T-helper 2 cell treated with Interferon-gamma antibody and Interleukin-4, amounts not matched to agents 100 ng/mL and 5 ng/mL, for 36 hours (primary cell): ENCODE data around the gene PKNOX2. TPM values are rescaled to one million over a fixed set of nuclear protein-coding genes. Genes with fewer than 3 reads are reported as not detected.

Source experiments
- intact Hi-C: fragments of 100-400 bp; cut with micrococcal nuclease; formaldehyde crosslinking; loops from one replicate; pipeline ENCODE4 v1.15.1; 2023
- total RNA-seq: library from RNA; stranded (reverse); gene quantifications from 2 replicates; pipeline ENCODE4 v1.2.3, GENCODE V29; 2022

PKNOX2 gene
- total RNA-seq, 1 donor from 2014 or later: not detected

DNA sequence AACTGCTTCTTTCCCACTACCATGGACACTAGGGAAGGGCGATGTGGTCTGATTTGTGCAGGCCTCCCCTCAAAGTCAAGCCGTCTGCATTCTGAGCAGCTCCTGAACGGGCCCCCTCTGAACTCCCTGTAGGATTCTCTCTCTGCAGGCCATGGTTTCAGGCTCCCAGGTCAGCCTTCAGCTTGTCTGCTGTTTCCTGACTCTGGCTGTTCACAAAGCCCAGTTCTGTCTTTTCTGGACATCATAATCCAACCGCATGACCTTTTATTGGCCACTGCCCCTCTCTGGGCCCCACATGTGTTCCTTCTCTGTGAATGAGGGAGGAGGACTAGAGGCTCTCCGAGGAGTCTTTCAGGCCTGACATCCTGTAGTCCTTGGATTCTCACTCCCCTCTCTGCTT is 170.6 kb downstream of the PKNOX2 start:
- intact Hi-C loops: no loop called here

- intact Hi-C loops: no loop called here
Observed at GRCh38 chr11:125337836-125338834, 173.6 kb downstream of the PKNOX2 start.

GRCh38 chr11:125338886-125339811 is 174.6 kb downstream of the PKNOX2 start:
- intact Hi-C loops: no loop called here

GRCh38 chr11:125341676-125342075 is 177.1 kb downstream of the PKNOX2 start:
- intact Hi-C loops: loop anchor here (10.0 kb wide), 1 partner anchor 533 kb away; no protein-coding TSS in a partner anchor

- intact Hi-C loops: loop anchor here (10.0 kb wide), 1 partner anchor 532 kb away; no protein-coding TSS in a partner anchor
Observed at GRCh38 chr11:125342281-125342930, 177.9 kb downstream of the PKNOX2 start.

DNA sequence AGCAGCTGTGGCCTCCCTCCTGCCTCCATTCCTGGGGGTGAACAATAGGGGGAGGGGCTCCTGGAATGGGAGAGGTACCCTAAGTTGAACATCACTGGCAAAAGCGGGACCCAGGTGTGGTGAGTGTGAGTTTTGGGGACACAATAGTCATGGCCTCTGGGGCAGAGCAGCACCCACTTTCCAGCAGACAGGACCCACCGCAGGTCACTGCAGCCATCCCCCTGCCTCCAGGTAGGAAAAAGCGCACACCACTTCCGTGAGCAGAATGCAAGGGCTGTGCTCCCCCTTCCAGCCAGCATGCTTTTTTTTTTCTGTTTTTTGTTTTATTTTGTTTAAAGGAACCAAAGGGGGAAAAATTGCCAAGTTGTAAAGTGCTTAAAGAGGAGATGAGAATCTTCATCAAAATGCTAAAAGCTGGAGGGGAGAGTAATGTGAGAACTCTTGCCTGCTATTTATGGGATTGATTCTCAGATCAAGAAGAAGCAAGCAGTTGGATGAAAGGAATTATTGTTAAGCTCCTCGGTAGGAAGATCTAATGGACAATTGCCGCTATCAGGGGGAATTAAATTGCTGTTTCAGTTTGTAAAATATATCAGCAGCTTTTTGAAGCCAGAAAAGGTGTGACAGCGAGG is 178.7 kb downstream of the PKNOX2 start:
- intact Hi-C loops: loop anchor here (10.0 kb wide), 1 partner anchor 532 kb away; no protein-coding TSS in a partner anchor

DNA sequence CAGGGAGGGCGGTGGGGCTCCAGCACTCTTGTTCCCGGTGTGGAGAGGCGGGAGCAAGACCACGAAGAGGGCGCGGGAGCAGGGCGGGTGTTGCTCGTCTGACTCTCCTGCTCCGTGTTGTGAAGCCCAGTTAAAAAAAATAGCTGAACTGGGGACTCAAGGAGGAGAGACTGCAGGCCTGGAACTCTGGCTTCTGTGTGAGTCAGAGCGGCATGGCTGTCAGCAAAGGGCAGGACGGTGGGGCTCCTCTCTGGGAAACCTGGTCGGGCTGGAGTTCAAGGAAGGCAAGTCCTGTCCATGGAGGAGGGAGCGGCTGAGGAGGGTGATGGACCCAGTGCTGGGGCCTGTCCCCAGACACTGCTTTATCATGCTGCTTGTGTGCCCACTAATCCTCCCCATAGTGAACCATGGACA is 179.2 kb downstream of the PKNOX2 start:
- intact Hi-C loops: loop anchor here (10.0 kb wide), 1 partner anchor 531 kb away; no protein-coding TSS in a partner anchor

DNA sequence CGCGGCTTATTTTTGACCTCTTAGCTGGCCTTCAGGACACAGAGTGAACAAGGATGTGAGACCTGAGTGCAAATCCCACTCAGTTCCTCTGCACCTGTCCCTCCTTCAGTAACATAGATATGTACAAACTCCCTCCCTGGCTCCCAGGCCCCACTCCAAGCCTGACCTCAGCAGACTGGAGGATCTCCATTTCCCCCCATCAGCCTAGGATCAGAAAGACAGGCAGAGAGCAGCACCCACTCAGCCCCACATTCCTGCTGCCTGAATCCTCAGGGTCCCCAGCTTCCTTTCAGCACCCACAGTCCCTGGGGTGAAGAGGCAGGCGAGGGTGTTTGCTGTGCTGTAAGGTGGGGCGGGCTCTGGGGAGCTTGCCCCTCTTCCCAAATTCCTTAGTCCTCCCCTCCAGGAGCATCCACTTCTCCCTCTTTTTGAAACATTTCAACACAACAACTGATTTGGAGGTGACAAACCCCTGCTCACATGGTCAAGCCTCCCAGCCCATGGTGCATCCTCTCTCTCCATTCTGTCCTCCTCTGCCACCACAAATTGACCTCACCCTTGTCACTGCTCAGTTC is 180.4 kb downstream of the PKNOX2 start:
- intact Hi-C loops: loop anchor here (10.0 kb wide), 1 partner anchor 530 kb away; no protein-coding TSS in a partner anchor

GRCh38 chr11:125345421-125346178 is 181.0 kb downstream of the PKNOX2 start:
- intact Hi-C loops: loop anchor here (10.0 kb wide), 1 partner anchor 529 kb away; no protein-coding TSS in a partner anchor

DNA sequence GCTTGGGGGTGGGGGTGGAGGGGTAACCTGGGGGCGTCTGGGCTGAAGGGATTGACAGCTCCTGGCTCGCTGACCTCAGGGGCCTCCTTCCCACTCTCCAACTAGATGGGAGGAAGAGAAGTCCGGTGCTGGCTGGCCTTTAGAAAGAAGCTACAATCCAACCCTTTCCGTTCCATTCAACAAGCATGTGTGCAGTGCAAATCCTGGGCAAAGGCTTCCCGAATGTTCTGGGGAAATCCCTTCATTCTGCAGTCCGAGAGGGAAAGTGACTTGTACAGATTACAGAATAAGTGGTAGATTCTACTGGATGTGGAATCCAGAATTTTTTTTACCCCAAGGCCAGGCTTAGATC is 181.6 kb downstream of the PKNOX2 start:
- intact Hi-C loops: loop anchor here (10.0 kb wide), 1 partner anchor 529 kb away; no protein-coding TSS in a partner anchor

- intact Hi-C loops: loop anchor here (10.0 kb wide), 1 partner anchor 528 kb away; no protein-coding TSS in a partner anchor
Observed at GRCh38 chr11:125346565-125347260, 182.2 kb downstream of the PKNOX2 start.

GRCh38 chr11:125347261-125347585 is 182.7 kb downstream of the PKNOX2 start:
- intact Hi-C loops: loop anchor here (10.0 kb wide), 1 partner anchor 528 kb away; no protein-coding TSS in a partner anchor

- intact Hi-C loops: loop anchor here (1.0 to 10.0 kb wide), 2 partner anchors 386 to 527 kb away; no protein-coding TSS in a partner anchor
Observed at GRCh38 chr11:125348141-125348651, 183.6 kb downstream of the PKNOX2 start.

DNA sequence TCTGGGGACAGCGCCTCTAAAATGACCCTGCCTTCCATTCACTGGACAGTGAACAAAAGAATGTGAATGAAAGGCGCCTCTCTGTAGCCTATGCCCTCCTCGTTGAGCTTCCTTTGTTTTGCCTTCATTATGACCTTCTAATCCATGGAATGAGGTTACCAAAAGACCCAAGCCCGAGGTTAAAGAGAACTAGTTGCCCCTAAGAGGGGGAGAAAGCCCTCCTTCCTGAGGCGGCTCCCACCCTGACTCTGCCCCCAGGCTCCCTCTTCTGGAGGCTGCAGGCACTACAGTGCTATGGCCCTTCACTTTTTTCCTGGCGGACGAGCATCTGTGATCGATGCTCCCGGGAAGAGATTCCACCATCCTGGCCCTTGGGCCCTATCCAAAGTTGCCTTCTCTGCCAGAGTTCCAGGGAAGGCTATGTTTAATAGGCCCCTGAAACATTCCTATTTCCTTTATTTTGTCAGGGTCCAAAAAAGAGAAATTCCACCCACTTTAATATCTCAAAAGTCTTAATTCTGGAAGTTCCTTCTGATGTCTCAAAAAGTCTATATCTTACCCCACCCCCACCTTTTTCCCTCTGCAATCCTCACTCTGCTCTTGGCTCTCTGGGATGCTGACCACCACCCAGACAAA is 184.2 kb downstream of the PKNOX2 start:
- intact Hi-C loops: loop anchor here (1.0 to 10.0 kb wide), 2 partner anchors 386 to 526 kb away; no protein-coding TSS in a partner anchor

DNA sequence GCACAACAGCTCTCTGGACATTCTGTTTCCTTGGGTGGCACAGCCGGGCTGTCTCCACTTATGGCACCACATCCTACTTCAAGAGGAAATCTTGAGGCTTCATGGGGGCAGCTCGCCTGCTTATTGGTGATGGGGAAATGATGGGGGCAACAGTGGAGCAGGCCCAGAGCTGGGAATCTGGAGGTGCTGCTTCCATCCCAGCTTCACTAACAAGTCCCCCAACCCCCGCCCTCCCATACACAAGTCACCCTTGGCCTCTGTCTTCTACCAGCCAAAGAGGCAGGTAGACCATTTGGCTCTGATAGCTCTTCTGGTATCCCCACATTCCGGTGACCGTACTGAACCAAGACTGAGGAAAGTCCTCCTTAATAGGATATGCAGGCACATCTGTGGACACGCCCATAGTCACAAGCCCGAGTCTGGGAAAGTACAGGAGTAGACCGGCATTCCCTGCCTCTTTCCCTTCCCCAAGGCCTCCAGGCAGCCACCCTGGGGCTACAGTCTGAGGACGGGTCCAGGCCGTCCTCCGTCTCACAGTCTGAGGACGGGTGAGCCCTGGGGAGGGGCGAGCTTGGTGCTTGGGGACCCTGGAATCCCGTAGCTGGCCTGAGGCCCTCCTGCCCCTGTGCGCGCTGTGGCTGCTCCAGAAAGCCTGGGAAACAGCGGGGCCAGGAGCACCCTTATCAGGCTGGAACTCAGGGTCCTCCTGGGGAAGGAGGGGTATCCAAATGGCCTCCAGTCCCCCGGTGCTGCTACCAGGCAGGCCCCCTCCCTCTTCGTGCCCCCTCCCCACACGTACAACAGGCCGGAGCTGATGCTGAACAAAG is 185.9 kb downstream of the PKNOX2 start:
- intact Hi-C loops: loop anchor here (10.0 kb wide), 1 partner anchor 186 kb away; the partner anchor contains the start of gene PKNOX2

DNA sequence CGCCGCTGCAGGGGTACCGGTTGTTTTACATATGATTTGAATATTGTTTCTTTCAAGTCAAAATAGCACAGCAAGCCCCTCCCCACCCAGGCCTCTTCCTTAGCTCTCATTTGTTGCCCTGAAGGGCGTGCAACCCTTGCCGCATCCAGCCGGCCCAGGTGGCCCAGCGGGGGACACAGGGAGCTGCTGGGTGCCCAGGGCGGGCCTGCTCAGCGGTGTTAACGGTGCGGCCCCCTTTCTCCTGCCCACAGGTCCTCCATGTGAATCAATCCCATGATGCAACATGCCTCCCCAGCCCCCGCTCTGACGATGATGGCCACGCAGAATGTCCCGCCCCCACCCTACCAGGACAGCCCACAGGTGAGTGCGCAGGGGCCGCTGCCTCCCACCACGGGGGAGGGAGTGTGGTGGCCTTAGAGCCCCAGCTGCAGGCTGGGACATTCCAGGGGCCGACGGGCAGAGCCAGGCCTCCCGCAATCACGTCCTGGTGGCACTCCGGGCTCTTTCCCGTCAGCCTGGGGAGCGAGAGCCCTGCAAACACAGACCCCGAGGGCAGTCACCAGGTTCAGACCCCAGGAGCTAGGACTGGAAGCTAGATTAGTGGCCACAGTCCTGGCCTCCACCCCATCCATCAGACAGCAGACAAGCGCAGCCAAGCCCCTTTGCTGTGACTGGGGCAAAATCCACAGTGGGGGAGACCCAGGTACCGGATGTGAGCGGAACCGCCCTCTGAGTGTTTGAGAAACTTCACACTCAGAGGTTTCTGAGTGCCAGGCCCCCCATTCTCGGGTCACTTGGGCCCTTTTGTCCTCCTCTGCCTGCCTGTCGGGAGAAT is 186.7 kb downstream of the PKNOX2 start:
- intact Hi-C loops: loop anchor here (10.0 kb wide), 1 partner anchor 186 kb away; the partner anchor contains the start of gene PKNOX2
